Stimulated activated CD4-positive, alpha-beta T cell treated with anti-CD3 and anti-CD28 coated beads, Interleukin-1b, Interleukin-23, amount 100 ng/mL, for 24 hours (primary cell): Measurements from ENCODE around the gene HMCN1.
"Not testable (repeated sequence)": the region's sequence is repeated elsewhere in the genome, so short reads cannot be mapped to it uniquely, and the experiment has no call there.

Experiments
- DNase-seq, 4 experiments: peaks; one replicate each; pipeline ENCODE4 v3.0.0-alpha.2; 2020; ENCODE audit warnings: low read depth in 4 of 4, low spot score in 1 of 4

HMCN1 gene

GRCh38 chr1:185846672-185847444, 112.7 kb downstream of the HMCN1 start:
- no peak for DNase-seq

- DNase-seq = no peak
Measured at GRCh38 chr1:185849014-185849413, 114.8 kb downstream of the HMCN1 start.

GRCh38 chr1:185850366-185850765, 116.2 kb downstream of the HMCN1 start:
- no peak for DNase-seq

DNA sequence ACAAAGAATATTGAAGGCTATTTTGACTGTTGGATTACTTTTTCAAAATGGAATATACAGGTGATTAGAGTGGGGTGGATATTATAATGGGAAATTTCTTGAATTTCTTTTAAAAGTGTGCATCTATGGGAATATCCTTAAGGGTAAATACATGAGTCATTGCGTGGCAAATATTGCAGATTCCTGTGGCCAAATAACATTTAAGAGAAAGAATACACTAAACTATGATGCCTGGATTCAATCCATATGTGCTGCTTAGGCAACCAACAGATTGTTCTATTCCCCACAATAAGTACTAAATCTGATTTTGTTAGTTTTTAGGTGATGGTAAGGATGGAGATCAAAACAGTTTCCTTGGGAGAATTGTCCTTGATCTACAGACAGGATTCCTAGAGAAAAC, 119.5 kb downstream of the HMCN1 start:
- DNase-seq = no peak

DNA sequence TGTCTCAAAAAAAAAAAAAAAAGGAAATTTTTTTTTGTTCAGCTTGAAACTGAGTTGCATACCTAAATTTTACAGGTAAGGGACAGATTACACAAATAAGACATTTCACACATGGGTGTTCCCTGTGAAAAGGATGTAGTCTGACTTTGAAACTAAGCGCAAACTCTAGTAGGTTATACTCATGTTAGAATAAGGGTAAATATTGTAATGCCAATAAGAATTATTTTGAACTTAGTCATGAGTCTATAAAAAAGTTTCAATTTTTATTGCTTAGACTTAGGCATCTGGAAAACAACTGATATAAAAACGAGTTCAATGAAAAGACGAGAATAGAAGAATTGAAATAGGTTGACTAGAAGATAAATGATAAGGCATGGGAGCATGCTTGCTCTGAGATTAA, 122.3 kb downstream of the HMCN1 start:
- DNase-seq = no peak

DNA sequence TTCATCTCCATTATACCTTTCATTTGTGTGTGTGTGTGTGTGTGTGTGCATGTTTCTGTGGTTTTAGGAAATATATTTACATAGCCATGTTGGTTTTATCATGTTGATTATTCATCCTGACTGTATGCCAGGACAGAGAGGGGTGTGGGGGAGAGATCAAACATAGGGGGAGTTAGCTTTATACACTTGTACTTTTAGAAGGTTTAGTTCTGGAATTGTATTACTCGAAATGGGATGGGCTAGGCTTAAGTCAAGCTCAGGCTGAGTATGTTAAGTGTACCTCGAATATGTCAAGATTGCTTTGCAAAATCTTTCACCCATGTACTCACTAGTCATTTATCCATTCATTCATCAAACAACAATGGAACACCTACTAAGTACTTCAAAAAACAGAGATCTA, 123.3 kb downstream of the HMCN1 start:
- no peak for DNase-seq

GRCh38 chr1:185860311-185860710, 126.1 kb downstream of the HMCN1 start:
- DNase-seq = no peak

DNA sequence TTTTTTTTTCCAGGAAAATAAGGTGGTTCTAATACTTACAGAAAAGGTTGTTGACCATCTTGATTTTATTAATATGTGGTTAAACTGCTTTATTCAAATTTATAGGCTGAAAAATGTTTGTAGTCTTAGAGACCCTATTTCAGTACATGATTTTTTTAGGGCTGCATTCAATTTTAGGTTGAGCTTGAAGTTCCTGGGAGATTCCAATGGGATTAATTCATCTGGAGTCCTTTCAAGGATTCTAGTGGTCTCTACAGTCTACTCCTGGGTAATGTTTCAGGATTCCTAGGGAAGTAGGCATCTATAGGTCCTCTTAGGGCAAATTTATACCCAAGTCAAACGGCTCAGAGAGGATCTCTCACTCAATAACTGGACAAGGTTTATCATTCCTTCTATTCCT, 126.7 kb downstream of the HMCN1 start:
- DNase-seq = no peak

DNA sequence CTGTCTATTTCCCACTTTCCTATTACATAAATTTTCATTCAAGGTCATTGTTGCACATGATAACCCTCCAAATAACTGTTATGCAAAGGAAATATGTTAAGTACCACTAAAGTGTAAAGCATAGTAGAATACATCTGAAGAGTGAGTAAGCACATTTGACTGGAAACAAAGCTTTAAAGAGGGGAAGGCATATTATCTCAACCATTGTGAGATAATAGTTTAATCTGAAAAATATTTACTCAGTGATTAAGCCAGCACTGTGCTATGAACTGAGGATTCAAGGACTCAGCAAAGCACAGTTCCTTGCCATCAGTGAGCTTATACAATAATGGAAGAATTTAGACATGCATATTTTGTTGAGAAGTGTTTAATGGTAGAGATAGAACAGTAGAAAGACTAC, 127.4 kb downstream of the HMCN1 start:
- no peak for DNase-seq

DNA sequence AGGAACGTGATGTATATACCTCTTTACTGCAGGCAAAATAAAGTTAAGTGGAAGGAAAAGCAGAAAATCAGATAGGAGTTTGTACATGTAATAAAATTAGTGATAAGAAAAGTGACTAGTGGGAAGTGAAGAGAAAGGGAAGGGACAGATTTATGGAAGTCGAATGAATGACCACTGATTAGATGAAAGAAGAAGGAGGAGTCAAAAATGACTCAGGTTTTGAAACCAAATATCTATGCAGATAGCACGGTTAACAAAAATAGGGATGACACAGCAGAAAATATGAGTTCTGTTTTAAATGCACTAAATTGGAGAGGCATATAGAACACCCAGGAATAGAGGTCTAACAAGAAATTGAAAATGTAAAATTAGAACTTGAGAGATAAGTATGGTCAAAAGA, 128.0 kb downstream of the HMCN1 start:
- no peak for DNase-seq

DNA sequence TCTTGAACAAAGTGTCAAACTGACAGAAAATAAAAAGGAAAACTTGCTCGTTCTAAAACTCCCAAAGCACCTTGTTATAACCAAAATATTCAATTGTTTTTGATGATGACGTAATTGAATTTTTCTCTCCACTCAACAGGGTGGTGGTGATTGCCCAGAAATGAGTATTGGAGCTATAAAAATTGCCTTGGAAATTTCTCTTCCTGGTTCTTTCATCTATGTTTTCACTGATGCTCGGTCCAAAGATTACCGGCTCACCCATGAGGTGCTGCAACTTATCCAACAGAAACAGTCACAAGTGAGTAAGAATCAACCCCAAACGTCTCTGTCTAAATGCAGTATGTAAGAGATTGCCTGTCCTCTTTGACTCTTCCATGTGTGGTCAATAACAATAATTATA, 130.1 kb downstream of the HMCN1 start:
- DNase-seq = no peak

- DNase-seq = no peak
Measured at GRCh38 chr1:185864889-185865517, 130.8 kb downstream of the HMCN1 start.

DNA sequence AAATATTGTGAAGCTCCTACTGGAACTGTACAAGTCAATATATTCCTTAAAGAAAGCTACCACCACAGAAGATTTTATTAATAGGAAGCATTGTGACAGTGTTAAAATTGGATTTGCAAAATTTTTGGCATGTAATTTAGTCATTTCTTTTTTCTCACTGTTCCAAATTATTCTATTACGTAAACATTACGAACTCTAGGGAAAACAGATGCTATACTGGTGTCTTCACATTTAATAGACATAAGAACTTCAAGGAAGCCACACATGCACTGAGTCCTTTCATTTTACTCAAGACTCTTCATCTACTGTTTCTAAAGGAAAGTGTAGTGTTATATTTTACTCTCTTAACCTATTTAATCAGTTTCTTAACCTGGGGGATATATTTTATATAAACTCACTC, 135.4 kb downstream of the HMCN1 start:
- DNase-seq = no peak

DNA sequence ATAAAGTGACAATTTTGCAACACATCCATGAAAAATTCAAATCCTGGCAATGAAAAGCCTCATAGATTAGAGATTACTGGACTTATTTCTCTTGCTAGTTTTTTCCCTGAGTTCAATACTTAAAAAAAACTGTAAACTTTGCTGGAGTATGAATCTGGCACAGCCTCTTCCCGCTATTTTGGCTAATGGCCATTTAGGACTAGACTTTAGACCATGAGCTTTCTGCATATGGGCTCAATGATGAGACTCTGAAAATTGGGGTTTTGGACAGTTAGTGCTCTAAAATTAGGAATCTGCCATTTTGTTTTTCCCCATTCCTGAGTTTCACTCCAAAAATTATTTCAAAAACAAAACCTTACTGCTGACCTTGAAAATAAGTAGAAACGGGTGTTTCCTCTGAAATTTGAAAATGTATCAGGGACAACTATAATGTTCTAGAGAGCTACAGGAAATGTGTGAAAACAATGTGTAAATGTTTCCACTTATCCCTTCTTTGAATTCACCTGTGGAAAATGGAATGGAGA, 137.5 kb downstream of the HMCN1 start:
- no peak for DNase-seq

GRCh38 chr1:185874246-185874645, 140.1 kb downstream of the HMCN1 start:
- DNase-seq = no peak

DNA sequence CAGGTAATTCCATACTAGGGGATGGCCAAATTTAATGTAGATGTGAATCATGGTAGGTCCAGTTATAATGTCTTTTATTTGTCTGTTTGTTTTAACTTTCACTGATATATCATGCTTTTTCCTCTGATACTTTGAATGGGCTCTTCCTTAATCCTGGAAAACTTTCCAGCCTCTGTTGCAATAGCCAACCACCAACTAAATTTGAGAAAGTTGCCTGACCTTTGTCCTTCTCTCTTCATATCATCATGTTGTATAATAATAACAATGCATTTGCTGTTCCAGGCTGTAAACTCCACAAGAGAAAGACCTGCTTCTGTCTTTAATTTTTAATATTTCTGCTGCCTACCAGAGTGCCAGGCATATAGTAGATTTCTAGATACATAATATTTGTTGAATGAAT, 146.1 kb downstream of the HMCN1 start:
- no peak for DNase-seq

DNA sequence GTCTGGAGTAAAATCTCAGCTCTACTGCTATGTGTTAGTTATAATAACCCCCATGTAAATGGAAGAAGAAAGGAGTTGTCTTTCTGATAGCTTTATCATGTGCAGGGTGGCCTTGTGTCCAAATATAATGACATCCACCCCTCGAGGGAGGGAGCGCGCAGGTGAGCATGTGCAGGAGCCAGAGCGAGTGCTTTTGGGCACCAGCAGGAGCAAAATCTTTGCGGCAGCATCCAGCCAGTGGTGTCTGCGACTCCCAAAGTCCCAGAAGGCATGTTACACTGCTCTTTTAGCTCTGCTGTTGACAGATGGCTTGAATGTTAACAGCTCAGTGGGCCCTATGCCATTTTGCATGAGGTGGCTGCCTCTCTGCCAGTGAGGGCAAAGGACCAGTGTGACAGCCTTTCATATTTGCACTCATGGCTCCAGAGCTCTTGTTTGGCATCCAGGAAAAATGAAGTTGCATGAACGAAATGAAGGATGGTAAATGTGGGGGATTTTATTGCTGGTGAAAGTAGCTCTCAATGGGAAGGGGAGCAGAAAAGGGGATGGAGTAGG, 146.7 kb downstream of the HMCN1 start:
- no peak for DNase-seq

DNA sequence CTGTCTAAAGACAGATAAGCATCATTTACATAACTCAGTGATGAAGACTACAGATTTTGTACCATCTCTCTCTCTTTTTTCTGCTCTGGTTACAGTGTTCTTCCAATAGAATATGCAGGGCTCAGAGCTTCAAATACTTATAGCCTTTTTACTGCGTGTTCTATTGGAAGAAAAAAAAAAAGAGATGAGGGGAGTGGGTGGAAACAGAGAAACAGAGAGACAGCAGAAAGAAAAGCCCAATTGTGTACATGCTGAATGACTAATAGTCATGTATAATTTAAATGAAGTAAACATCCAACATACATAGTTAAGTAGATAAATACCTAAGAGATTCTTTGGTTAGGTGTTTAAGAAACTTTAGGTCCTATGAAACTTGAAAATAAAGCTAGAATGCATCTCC, 151.9 kb downstream of the HMCN1 start:
- DNase-seq = no peak

GRCh38 chr1:185886671-185887070, 152.5 kb downstream of the HMCN1 start:
- DNase-seq = no peak

DNA sequence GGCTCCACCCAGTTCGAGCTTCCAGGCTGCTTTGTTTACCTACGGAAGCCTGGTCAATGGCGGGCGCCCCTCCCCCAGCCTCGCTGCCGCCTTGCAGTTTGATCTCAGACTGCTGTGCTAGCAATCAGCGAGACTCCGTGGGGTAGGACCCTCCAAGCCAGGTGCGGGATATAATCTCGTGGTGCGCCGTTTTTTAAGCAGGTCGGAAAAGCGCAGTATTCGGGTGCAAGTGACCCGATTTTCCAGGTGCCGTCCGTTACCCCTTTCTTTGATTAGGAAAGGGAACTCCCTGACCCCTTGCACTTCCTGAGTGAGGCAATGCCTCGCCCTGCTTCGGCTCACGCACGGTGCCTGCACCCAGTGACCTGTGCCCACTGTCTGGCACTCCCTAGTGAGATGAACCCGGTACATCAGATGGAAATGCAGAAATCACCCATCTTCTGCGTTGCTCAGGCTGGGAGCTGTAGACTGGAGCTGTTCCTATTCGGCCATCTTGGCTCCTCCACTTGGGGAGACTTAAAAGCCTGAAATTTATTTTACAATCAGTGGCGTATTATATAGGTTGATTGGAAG, 158.7 kb downstream of the HMCN1 start:
- not testable (repeated sequence) for DNase-seq

GRCh38 chr1:185894791-185895190, 160.6 kb downstream of the HMCN1 start:
- no peak for DNase-seq
